Measurements from ENCODE around the gene YBX2.
A peak's percentile ranks its signal among the peaks of the same experiment; 100 is the strongest.

Gene YBX2

GRCh38 chr17:7325031-7325528, 30.6 kb upstream of the YBX2 start:
- DNase-seq: no peak
- intact Hi-C loops (cut with DNase I): no loop called here

GRCh38 chr17:7324438-7324779, 30.0 kb upstream of the YBX2 start:
- intact Hi-C loops (cut with DNase I): no loop called here

DNA sequence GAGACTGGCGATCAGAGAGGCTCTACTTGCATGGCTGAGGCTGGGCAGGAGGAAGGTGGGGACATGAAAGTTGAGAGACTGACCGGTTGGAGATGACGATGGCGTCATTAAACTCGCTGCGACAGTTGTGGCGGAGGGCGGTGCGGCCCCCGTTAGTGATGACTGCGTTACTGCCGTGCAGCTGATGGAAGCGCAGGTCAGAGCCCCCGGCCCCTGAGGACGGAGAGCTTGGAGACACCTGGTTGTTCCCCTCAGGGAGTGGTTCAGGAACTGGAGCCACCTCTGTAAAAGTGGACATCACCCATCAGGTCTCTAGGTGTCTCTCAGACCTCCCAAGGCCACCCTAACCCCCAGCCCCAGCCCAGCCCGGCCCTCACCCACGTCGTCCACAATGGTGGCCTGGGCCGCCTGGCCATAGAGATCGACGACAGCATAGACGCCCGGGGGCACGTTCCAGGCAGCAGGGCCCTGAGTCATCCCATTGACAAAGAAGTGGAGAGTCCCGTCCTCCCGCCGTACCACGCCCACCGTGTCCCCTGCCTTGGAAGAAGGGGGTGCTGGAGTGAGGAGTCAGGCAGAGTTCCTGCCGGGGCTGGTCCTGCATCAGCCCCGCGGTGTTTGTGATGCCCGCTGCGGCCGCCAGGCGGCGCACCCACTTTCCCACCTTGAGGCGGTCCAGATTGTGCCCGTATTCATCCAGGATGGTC, 29.4 kb upstream of the YBX2 start:
- DNase-seq: peak in 28 of 42 donors; percentile 17 to 75 (median 54)
- intact Hi-C loops (cut with DNase I): no loop called here

More at GRCh38 chr17:7324438-7324779, 30.0 kb upstream of the YBX2 start:
- no peak for DNase-seq

GRCh38 chr17:7322520-7323194, 28.2 kb upstream of the YBX2 start:
- intact Hi-C loops (cut with DNase I): no loop called here

GRCh38 chr17:7321466-7321865, 27.0 kb upstream of the YBX2 start:
- intact Hi-C loops (cut with DNase I): no loop called here
- no peak for DNase-seq

More at GRCh38 chr17:7322520-7323194, 28.2 kb upstream of the YBX2 start:
- no peak for DNase-seq

DNA sequence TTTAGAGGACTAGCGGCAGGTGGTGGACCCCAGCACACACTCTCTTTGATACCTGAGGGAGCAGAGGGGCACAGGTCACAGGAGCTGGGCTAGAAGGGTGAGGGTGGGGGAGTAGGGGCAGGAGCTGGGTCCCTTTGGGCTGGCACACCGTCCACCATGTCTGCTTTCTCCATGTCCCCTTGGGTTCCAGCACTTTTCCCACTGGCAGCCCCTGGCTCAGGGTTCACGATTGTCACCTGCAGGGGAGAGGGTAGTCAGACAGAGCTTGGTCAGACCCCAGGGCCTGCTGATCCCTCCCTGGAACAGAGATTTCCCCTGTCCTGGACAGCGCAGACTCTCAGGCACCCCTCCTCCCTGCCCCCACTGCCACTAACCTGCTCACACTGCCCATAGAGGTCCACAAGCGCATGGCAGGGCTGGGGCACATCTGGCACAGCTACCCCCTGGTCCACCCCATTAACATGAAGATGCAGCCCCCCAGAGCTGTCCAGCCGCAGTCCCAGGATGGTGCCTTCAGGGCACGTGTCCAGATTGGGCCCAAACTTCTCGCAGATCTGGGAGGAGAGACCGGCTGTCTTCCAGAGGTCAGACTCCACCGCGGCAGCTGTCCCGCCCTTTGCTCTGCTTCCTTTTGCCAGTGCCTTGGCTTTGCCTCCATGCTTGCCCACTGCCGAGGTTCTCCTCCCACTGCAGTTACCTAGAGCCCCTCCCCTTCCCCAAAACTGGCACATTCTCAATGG, 23.9 kb upstream of the YBX2 start:
- intact Hi-C loops (cut with DNase I): no loop called here
- DNase-seq: no peak

DNA sequence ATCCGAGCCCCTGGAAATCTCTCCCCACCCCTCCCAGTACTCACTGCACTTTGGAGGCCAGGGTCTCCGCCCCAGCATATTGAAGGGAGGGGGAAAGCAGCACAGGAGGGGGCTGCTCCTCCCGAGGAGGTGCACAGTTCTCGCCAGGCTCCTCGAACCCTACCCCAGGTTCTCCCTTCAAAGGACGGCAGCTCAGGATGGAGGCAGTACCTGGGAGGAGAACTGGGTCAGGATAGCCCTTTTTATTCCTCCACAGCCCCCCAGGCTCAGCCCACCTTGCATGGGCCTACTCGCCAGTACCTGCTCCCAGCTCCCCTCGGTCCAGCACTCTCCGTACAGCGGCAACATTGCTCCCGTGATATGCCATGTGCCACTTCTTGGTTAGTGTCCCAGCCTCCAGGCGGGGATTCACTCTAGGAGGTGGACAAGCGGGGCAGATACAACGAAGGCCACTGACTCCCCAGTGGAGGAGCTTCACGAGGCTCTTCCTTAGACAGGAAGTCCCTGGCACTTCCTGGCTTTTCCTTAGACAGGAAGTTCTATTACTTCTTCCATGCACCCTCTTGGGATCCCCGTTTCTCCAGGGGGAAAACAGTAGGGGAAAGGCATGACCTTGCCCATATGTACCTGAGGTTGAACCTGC, 22.8 kb upstream of the YBX2 start:
- intact Hi-C loops (cut with DNase I): no loop called here
- no peak for DNase-seq

GRCh38 chr17:7315570-7316235, 21.3 kb upstream of the YBX2 start:
- peak; percentile 22 to 85 (median 63) for DNase-seq

GRCh38 chr17:7314719-7315569, 20.5 kb upstream of the YBX2 start, which contains the start of gene GPS2:
TSS of gene GPS2 (minus strand) at chr17:7315360. CDS start at chr17:7315052, 308 bp downstream.
- peak; percentile 84 to 98 (median 94) for DNase-seq
- intact Hi-C loops (cut with DNase I): no loop called here

More at GRCh38 chr17:7315570-7316235, 21.3 kb upstream of the YBX2 start:
- intact Hi-C loops (cut with DNase I): no loop called here

DNA sequence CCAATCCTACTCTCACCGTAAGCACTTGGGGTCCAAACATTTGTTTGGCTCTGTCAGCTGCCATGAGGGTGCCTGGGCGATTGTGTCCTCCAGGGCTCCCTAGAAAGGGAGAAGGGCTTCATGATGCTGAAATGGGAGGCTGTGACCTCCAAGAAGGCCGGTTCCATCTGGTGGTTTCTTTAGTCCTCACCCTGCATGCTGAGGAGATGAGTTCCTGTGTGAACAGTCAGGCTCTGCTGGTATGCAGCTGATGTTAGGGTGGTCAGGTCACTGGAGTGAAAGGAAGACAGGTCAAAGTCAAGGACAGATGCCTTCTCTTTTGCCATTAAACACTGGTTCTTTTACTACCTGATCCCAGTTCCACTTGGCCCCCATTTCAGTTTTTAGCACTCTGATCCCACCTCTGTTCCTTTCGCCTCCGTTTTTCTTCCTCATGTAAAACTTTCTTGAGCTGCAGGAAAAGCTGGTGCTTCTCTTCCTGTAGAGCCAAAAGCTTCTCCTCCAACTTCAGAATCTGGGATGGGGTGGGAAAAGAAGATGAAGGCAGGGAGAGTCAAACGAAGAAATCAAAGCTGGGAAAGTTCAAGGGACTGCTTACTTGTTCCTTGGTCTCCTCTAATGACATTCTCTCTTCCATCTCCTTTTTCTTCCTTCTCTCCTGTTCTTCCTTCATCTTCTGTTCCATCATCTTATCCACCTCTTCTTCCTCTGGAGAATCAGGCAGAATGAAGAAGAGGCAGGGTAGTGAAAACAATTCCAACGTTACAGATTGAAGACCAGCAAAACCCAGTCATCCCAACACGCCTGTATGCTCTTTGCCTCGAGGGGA, 19.7 kb upstream of the YBX2 start:
- DNase-seq: no peak
- intact Hi-C loops (cut with DNase I): no loop called here

DNA sequence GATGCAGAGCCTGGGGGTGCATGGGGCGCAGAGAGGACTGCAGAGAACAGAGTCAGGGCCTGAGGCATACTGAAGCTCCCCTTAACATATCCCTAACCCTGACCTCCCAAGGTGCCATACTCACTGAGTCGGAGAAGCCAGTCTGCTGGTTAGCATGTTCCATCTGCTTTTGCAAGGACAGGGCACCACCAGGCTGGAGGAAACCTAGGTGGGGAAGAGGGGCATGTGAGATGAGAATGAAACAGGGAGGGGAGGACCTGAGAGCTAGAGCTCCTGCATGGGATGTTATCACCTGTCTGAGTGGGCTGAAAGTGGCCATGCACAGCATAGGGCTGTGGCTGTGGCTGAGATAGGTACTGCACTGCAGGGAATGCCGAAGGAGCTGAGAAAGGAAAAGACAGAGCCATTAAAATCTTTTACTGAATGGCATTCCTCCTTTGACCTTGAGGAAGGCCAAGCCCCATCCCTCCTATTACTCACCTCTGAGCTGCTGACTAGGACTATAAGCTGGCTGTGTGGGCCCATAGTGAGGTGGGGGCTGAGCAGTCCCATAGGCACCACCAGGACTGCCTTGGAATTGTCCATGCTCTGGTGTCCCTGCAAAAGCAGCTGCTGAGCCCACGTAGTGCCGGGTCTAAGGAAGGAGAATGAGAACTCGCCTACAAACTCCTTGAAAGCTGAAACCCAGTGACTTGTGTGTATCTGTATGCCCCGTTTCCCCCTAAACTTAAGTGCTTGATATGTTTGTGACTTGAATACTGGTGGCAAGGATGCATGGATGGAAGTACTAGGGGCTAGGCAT, 18.9 kb upstream of the YBX2 start:
- no peak for DNase-seq
- intact Hi-C loops (cut with DNase I): no loop called here

DNA sequence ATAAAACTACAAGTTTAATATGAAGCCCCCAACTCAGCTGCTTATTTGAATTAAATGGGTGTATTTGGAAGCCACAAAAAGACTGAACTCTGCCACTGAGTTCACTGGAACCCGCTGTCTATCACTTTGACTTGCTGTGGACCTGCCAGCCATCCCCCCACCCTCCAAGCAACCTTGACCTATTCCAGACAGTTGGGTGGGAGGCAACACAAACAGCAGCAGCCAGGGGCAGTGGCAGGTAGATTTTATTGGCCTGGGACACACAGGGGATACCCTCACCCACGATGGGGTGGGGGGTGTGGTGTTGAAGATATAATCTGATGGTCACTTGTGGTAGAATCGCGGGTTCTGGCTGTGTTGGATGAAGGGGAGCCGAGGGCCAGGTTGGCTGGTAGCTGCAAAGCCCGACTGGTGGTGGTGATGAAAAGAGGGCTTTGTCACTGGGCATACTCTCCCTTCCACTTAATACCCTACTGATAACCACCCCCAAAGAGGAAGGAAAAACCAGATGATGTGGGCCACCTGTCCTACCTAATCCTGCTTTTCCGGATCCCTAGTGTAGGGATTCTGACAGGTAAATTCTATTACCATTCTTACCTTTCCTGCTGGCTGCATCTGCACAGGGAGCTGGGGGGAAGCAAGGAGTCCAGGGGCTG, 18.1 kb upstream of the YBX2 start:
- DNase-seq: no peak
- intact Hi-C loops (cut with DNase I): no loop called here

- no peak for DNase-seq
- intact Hi-C loops (cut with DNase I): no loop called here
Measured at GRCh38 chr17:7311110-7311705, 16.8 kb upstream of the YBX2 start.

GRCh38 chr17:7309628-7310027, 15.2 kb upstream of the YBX2 start:
- intact Hi-C loops (cut with DNase I): loop anchor here (5.0 kb wide), 1 partner anchor 57 kb away; the partner anchor contains the start of genes CTDNEP1 and ELP5
- DNase-seq: no peak
